C4-2B (cell line): ENCODE measurements around the gene TRMT44.
"Not testable (repeated sequence)": the region's sequence is repeated elsewhere in the genome, so short reads cannot be mapped to it uniquely, and the experiment has no call there.

Experiments used
- H3K27ac ChIP-seq: fragments of 450-650 bp; 2 replicates; pipeline ENCODE4 v1.5.1; 2017
- ZFX ChIP-seq: fragments of 450-650 bp; IDR thresholded peaks from 2 replicates; pipeline ENCODE4 v1.6.1; 2017
- TF ChIP-seq, protein P1 (sequence below): fragments of 450-650 bp; conservative IDR thresholded peaks from 2 replicates; pipeline ENCODE4 v1.5.1; 2017; ENCODE audit warnings: mild to moderate bottlenecking

Gene TRMT44

DNA sequence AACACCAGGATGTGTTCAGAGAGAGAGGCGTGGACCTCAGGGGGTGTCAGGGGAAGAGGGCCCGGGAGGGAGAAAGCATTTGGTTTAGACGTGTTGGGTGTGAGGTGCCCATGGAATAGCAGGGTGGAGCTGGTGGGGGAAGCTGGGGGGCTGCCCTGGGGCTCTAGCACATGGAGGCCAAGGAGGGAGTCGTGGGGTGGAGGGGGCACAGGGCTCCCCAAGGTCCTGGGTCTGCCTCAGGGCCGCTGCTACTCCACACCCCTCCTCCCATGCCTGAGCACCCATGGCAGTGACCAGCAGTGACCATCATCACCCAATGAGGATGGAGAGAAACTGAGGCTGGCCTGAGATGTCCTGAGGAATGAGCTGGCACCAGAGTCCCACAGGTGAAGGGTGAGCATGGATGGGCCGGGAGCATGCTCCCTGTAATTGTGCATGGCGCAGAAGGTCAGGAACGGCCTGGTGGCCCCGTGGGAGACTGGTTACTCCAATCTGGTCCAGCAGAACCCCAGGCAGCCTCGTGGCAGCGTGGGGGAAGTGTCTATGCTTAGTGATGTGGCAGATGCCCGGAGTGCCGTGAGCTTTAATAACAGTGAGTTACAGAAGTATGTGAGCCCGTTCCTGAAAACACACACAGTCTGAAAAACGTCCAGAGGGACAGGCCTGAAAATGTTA, 70.2 kb downstream of the TRMT44 start:
- no peak overlapping the region for H3K27ac ChIP-seq
- no peak for TF ChIP-seq ZFX
- TF ChIP-seq, protein P1, sequence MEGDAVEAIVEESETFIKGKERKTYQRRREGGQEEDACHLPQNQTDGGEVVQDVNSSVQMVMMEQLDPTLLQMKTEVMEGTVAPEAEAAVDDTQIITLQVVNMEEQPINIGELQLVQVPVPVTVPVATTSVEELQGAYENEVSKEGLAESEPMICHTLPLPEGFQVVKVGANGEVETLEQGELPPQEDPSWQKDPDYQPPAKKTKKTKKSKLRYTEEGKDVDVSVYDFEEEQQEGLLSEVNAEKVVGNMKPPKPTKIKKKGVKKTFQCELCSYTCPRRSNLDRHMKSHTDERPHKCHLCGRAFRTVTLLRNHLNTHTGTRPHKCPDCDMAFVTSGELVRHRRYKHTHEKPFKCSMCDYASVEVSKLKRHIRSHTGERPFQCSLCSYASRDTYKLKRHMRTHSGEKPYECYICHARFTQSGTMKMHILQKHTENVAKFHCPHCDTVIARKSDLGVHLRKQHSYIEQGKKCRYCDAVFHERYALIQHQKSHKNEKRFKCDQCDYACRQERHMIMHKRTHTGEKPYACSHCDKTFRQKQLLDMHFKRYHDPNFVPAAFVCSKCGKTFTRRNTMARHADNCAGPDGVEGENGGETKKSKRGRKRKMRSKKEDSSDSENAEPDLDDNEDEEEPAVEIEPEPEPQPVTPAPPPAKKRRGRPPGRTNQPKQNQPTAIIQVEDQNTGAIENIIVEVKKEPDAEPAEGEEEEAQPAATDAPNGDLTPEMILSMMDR = no peak

DNA sequence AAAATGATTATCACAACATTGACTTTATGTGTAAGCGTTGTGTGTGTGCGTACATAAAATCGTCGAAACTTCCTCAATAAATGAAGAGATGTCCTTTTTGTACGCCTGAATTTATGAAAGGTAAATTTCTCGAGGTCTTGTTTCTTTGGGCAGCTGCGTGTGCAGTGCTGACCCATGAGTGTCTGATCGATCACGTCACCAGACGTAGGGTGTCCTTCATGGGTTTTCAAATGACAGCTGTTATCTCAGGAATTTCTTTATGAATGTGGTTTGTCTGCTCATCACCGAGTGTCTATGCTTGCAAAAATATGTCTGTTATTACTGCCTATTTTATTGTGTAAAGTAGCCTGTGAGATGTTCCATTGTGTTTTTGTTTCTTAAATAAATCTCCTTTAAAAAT, 71.9 kb downstream of the TRMT44 start:
- H3K27ac ChIP-seq = no peak overlapping the region
- TF ChIP-seq, protein P1 = no peak
- no peak for TF ChIP-seq ZFX

DNA sequence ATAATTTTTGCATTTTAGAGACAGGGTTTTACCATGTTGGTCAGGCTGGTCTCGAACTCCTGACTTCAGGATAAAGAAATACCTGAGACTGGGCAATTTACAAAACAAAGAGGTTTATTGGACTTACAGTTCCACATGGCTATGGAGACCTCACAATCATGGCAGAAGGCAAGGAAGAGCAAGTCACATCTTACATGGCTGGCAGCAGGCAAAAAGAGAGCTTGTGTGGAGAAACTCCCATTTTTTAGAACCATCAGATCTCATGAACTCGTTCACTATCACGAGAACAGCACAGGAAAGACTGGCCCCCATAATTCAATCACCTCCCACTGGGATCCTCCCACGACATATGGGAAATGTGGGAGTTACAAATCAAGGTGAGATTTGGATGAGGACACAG, 72.5 kb downstream of the TRMT44 start:
- H3K27ac ChIP-seq = not testable (repeated sequence)

DNA sequence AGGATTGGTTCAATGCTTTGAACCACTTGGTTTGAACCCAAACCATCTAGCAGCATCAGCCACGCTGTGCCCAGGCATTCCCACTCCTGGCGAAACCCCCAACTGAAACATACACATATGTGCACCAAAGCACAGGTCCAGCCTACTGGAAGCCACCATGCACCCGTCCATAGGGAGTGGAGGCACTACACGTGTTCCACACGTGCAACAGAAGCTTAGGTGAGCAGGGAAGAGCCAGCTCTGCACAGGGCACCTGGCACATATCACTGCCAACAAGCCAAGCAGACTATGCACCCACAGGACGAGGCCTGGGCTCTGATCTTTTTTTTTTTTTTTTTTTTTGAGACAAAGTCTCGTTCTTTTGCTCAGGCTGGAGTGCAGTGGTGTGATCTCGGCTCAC, 73.4 kb downstream of the TRMT44 start:
- TF ChIP-seq ZFX = no peak
- TF ChIP-seq, protein P1 = no peak

DNA sequence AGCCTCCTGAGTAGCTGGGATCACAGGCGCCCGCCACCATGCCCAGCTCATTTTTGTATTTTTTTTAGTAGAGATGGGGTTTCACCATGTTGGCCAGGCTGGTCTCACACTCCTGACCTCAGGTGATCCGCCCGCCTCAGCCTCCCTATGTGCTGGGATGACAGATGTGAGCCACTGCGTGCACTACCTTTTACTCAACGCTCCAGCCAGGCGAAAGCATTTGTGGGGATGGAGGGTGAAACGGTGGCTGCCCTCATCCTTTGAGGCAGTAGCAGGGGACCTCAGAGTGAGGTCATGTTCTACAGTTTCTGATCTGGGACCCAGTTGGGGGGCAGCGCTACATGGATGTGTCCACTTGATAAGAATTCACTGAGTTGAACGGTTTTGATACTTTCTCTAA, 73.8 kb downstream of the TRMT44 start:
- TF ChIP-seq ZFX = no peak
- TF ChIP-seq, protein P1 = no peak
- H3K27ac ChIP-seq = no peak overlapping the region

More for the DNA sequence above, 73.4 kb downstream of the TRMT44 start:
- H3K27ac ChIP-seq = no peak overlapping the region

- no peak overlapping the region for H3K27ac ChIP-seq
- TF ChIP-seq, protein P1 = no peak
- TF ChIP-seq ZFX = no peak
Observed at GRCh38 chr4:8515316-8516060, 74.9 kb downstream of the TRMT44 start.

GRCh38 chr4:8516061-8516573, 75.5 kb downstream of the TRMT44 start:
- H3K27ac ChIP-seq = no peak overlapping the region
- TF ChIP-seq, protein P1 = no peak
- TF ChIP-seq ZFX = no peak
